Activated CD4-positive, alpha-beta T cell treated with anti-CD3 and anti-CD28 coated beads for 36 hours (primary cell): Measurements from ENCODE around the gene BTK. TPM values are rescaled to one million over a fixed set of nuclear protein-coding genes. Genes with fewer than 3 reads are reported as not detected.
A peak's percentile ranks its signal among the peaks of the same experiment; 100 is the strongest.

Source experiments
- ATAC-seq: fragments of 200-7000 bp; cut with Tn5 transposase; one replicate; pipeline ENCODE4 v1.10.0; 2021; ENCODE audit warnings: mild to moderate bottlenecking, moderate library complexity
- CTCF ChIA-PET: fragments of 350-600 bp; sonication (Branson Sonifier 250); formaldehyde crosslinking; loops from one replicate; lab custom pipeline; 2021; ENCODE audit warnings: antibody characterized with exemption; lab: Charles Lee
- POLR2A ChIA-PET: fragments of 350-600 bp; sonication (Branson Sonifier 250); formaldehyde crosslinking; loops from one replicate; lab custom pipeline; 2021; ENCODE audit warnings: antibody characterized with exemption, inconsistent platforms; lab: Charles Lee
- DNase-seq: peaks from one replicate; pipeline ENCODE4 v3.0.0-alpha.2; 2020
- H3K27ac Mint-ChIP-seq: one replicate; pipeline ENCODE4 v1.8.0; 2021; ENCODE audit warnings: mixed read lengths
- H3K27me3 Mint-ChIP-seq: one replicate; pipeline ENCODE4 v1.8.0; 2021; ENCODE audit warnings: mixed read lengths
- H3K36me3 Mint-ChIP-seq: one replicate; pipeline ENCODE4 v1.8.0; 2021; ENCODE audit warnings: low read depth, mixed read lengths
- H3K4me1 Mint-ChIP-seq: one replicate; pipeline ENCODE4 v1.8.0; 2021; ENCODE audit warnings: mixed read lengths
- H3K4me3 Mint-ChIP-seq: one replicate; pipeline ENCODE4 v1.8.0; 2021; ENCODE audit warnings: mild to moderate bottlenecking, moderate library complexity, mixed read lengths
- H3K9me3 Mint-ChIP-seq: one replicate; pipeline ENCODE4 v1.8.0; 2021; ENCODE audit warnings: low read depth, mixed read lengths
- intact Hi-C, 2 experiments: fragments of 100-400 bp; cut with DNase I in 1 of 2; cut with micrococcal nuclease in 1 of 2; formaldehyde crosslinking; loops; one replicate each; pipeline versions ENCODE4 v1.14.2 to v1.15.1; 2022 to 2024; cut with DNase I, micrococcal nuclease
- total RNA-seq, 2 experiments: library from RNA; stranded (reverse); gene quantifications; one replicate each; pipeline ENCODE4 v1.2.3, GENCODE V29; 2021

BTK gene
- total RNA-seq, 2 experiments from 2014 or later: not detected

GRCh38 chrX:101393530-101394305 is 7.7 kb upstream of the BTK start:
- Mint-ChIP-seq H3K27ac (peak overlapping the region; percentile 96), H3K9me3 (no peaks in the 10 kb centered on the region), H3K36me3 (peaks cover 42% of the 10 kb centered on the region), H3K27me3 (no peaks in the 10 kb centered on the region), H3K4me3 (peak overlapping the region; percentile 95), H3K4me1 (peaks cover 6% of the 10 kb centered on the region)
- no peak for DNase-seq
- no peak for ATAC-seq
- POLR2A ChIA-PET: interaction anchor here (0.6 kb wide), 1 partner anchor 762 kb away, joined by 6 read pairs; the partner anchor contains the start of gene BEX5
- intact Hi-C loops: loop anchor here in 1 of 2 experiments (5.0 kb wide), 4 partner anchors 296 to 571 kb away; partner anchors contain the start of genes CENPI, CSTF2, TRMT2B and ZMAT1
- CTCF ChIA-PET: no interaction called here

- Mint-ChIP-seq H3K27me3 (no peaks in the 10 kb centered on the region), H3K27ac (peak overlapping the region; percentile 96), H3K9me3 (no peaks in the 10 kb centered on the region), H3K4me1 (peaks cover 6% of the 10 kb centered on the region), H3K4me3 (peak overlapping the region; percentile 95), H3K36me3 (peaks cover 41% of the 10 kb centered on the region)
- ATAC-seq: no peak
- DNase-seq: no peak
- ChIA-PET POLR2A (interaction anchor here (1.6 kb wide), 1 partner anchor 43 kb away, joined by 21 read pairs; the partner anchor contains the start of gene TIMM8A), CTCF (interaction anchor here (1.0 to 1.5 kb wide), 4 partner anchors 9 to 25 kb away, joined by 3 to 4 read pairs (median 3); no protein-coding TSS in a partner anchor)
- intact Hi-C loops: loop anchor here (1.0 to 5.0 kb wide), 7 partner anchors 15 to 570 kb away; partner anchors contain the start of genes CENPI (in 2 of the 2), CSTF2 (in 1 of the 2), GLA (in 1 of the 2) and TIMM8A (in 1 of the 2)
Measured at GRCh38 chrX:101391831-101392230, 5.8 kb upstream of the BTK start.

- DNase-seq (peak; percentile 90), ATAC-seq (peak; percentile 97)
- peak within 1 kb of the TSS; percentile 96 for H3K27ac Mint-ChIP-seq
- H3K27me3 Mint-ChIP-seq: peaks cover 3% of the 10 kb centered on the region
- no peaks in the 10 kb centered on the region for H3K9me3 Mint-ChIP-seq
- H3K4me3 Mint-ChIP-seq: peak within 1 kb of the TSS; percentile 95
- ChIA-PET POLR2A (interaction anchor here (0.8 to 1.6 kb wide), 7 partner anchors 11 to 44 kb away, joined by 3 to 21 read pairs (median 5); partner anchors contain the start of genes GLA, HNRNPH2 and TIMM8A), CTCF (interaction anchor here (0.6 to 1.5 kb wide), 13 partner anchors 10 to 1116 kb away, joined by 3 to 7 read pairs (median 3); partner anchors contain the start of genes TIMM8A and ZMAT1)
- peaks cover 39% of the 10 kb centered on the region for H3K36me3 Mint-ChIP-seq
- H3K4me1 Mint-ChIP-seq: peaks cover 6% of the 10 kb centered on the region
- intact Hi-C loops: loop anchor here (1.0 to 5.0 kb wide), 9 partner anchors 16 to 569 kb away; partner anchors contain the start of genes CENPI (in 2 of the 2), TIMM8A (in 2 of the 2), CSTF2 (in 1 of the 2) and GLA (in 1 of the 2)
Measured at GRCh38 chrX:101390664-101391525, 4.9 kb upstream of the BTK start, which contains the start of gene RPL36A. Gene RPL36A (plus strand): TSS chrX:101391011. CDS start chrX:101391044, 33 bp downstream.

GRCh38 chrX:101388604-101389003 is 2.6 kb upstream of the BTK start:
- ATAC-seq (no peak), DNase-seq (no peak)
- intact Hi-C loops: no loop called here
- Mint-ChIP-seq H3K27ac (no peak overlapping the region), H3K9me3 (no peaks in the 10 kb centered on the region), H3K4me1 (peaks cover 3% of the 10 kb centered on the region), H3K36me3 (peaks cover 28% of the 10 kb centered on the region), H3K27me3 (peaks cover 3% of the 10 kb centered on the region), H3K4me3 (no peak overlapping the region)
- CTCF ChIA-PET: no interaction called here
- POLR2A ChIA-PET: no interaction called here

- CTCF ChIA-PET: no interaction called here
Measured at GRCh38 chrX:101386542-101386885, 523 bp upstream of the BTK start.

GRCh38 chrX:101385026-101385684 is 836 bp downstream of the BTK start:
- ChIA-PET CTCF (no interaction called here), POLR2A (no interaction called here)
- DNase-seq (no peak), ATAC-seq (no peak)
- intact Hi-C loops: no loop called here
- Mint-ChIP-seq H3K4me1 (no peaks in the 10 kb centered on the region), H3K27ac (no peak overlapping the region), H3K4me3 (no peak overlapping the region), H3K27me3 (peaks cover 3% of the 10 kb centered on the region), H3K36me3 (no peaks in the 10 kb centered on the region), H3K9me3 (no peaks in the 10 kb centered on the region)

More at GRCh38 chrX:101386542-101386885, 523 bp upstream of the BTK start:
- H3K9me3 Mint-ChIP-seq: no peaks in the 10 kb centered on the region
- H3K27me3 Mint-ChIP-seq: peaks cover 3% of the 10 kb centered on the region
- H3K4me1 Mint-ChIP-seq: no peaks in the 10 kb centered on the region
- no peak for DNase-seq
- POLR2A ChIA-PET: no interaction called here
- no peak overlapping the region for H3K27ac Mint-ChIP-seq
- no peak overlapping the region for H3K4me3 Mint-ChIP-seq
- ATAC-seq: no peak
- peaks cover 7% of the 10 kb centered on the region for H3K36me3 Mint-ChIP-seq
- intact Hi-C loops: no loop called here

GRCh38 chrX:101383679-101384205 is 2.2 kb downstream of the BTK start:
- no peaks in the 10 kb centered on the region for H3K4me1 Mint-ChIP-seq
- no peaks in the 10 kb centered on the region for H3K36me3 Mint-ChIP-seq
- H3K27ac Mint-ChIP-seq: no peak overlapping the region
- CTCF ChIA-PET: interaction anchor here (0.6 kb wide), 1 partner anchor 45 kb away, joined by 3 read pairs; no protein-coding TSS in a partner anchor
- POLR2A ChIA-PET: no interaction called here
- intact Hi-C loops: no loop called here
- H3K27me3 Mint-ChIP-seq: peaks cover 3% of the 10 kb centered on the region
- ATAC-seq (no peak), DNase-seq (no peak)
- no peaks in the 10 kb centered on the region for H3K9me3 Mint-ChIP-seq
- no peak overlapping the region for H3K4me3 Mint-ChIP-seq

GRCh38 chrX:101377547-101377946 is 8.4 kb downstream of the BTK start:
- POLR2A ChIA-PET: no interaction called here
- DNase-seq (no peak), ATAC-seq (no peak)
- intact Hi-C loops: no loop called here
- Mint-ChIP-seq H3K36me3 (no peaks in the 10 kb centered on the region), H3K4me3 (no peak overlapping the region), H3K4me1 (no peaks in the 10 kb centered on the region), H3K27ac (no peak overlapping the region), H3K27me3 (no peaks in the 10 kb centered on the region), H3K9me3 (no peaks in the 10 kb centered on the region)
- CTCF ChIA-PET: interaction anchor here (1.2 kb wide), 1 partner anchor 13 kb away, joined by 4 read pairs; the partner anchor contains the start of gene RPL36A

GRCh38 chrX:101370888-101371504 is 15.0 kb downstream of the BTK start:
- POLR2A ChIA-PET: no interaction called here
- Mint-ChIP-seq H3K27ac (no peak overlapping the region), H3K4me3 (no peak overlapping the region), H3K27me3 (no peaks in the 10 kb centered on the region), H3K4me1 (peaks cover 2% of the 10 kb centered on the region), H3K36me3 (no peaks in the 10 kb centered on the region), H3K9me3 (no peaks in the 10 kb centered on the region)
- intact Hi-C loops: no loop called here
- DNase-seq: no peak
- CTCF ChIA-PET: no interaction called here
- no peak for ATAC-seq

GRCh38 chrX:101369687-101370086 is 16.3 kb downstream of the BTK start:
- ChIA-PET POLR2A (no interaction called here), CTCF (interaction anchor here (0.7 kb wide), 1 partner anchor 17 kb away, joined by 3 read pairs; no protein-coding TSS in a partner anchor)
- Mint-ChIP-seq H3K27me3 (no peaks in the 10 kb centered on the region), H3K4me1 (peaks cover 2% of the 10 kb centered on the region), H3K27ac (no peak overlapping the region), H3K9me3 (no peaks in the 10 kb centered on the region), H3K4me3 (no peak overlapping the region), H3K36me3 (no peaks in the 10 kb centered on the region)
- intact Hi-C loops: no loop called here
- no peak for DNase-seq
- ATAC-seq: no peak
